ENCODE data around the gene KRT6C.

DNA sequence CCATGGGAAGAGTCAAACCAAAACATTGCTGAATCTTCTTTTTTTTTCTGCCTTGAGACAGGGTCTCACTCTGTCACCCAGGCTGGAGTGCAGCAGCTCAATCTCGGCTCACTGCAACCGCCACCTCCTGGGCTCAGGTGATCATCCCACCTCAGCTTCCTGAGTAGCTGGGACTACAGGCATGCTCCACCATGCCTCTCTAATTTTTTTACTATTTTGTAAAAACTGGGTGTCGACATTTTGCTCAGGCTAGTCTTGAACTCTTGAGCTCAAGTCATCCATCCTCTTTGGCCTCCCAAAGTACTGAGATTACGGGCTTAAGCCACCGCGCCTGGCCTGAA is 38.0 kb downstream of the KRT6C start:
- TF ChIP-seq EZH2 (IDR thresholded peaks at IDR 0.05; ENCODE audit: low read depth, unreplicated experiment) (no peak), POLR2AphosphoS5 (IDR thresholded peaks at IDR 0.05; ENCODE audit: low read depth) (no peak), ZNF331 (CRISPR knock-in tag; IDR thresholded peaks at IDR 0.05; ENCODE audit: low read depth) (no peak), EZH2phosphoT487 (IDR thresholded peaks at IDR 0.05; ENCODE audit: unreplicated experiment) (no peak), CREB1 (CRISPR knock-in tag; IDR thresholded peaks at IDR 0.05; ENCODE audit: low read depth) (no peak), NANOG (IDR thresholded peaks at IDR 0.05; ENCODE audit: borderline replicate concordance) (no peak), JUNB (IDR thresholded peaks at IDR 0.05; ENCODE audit: unreplicated experiment) (no peak)
- TF ChIP-seq, protein P1, sequence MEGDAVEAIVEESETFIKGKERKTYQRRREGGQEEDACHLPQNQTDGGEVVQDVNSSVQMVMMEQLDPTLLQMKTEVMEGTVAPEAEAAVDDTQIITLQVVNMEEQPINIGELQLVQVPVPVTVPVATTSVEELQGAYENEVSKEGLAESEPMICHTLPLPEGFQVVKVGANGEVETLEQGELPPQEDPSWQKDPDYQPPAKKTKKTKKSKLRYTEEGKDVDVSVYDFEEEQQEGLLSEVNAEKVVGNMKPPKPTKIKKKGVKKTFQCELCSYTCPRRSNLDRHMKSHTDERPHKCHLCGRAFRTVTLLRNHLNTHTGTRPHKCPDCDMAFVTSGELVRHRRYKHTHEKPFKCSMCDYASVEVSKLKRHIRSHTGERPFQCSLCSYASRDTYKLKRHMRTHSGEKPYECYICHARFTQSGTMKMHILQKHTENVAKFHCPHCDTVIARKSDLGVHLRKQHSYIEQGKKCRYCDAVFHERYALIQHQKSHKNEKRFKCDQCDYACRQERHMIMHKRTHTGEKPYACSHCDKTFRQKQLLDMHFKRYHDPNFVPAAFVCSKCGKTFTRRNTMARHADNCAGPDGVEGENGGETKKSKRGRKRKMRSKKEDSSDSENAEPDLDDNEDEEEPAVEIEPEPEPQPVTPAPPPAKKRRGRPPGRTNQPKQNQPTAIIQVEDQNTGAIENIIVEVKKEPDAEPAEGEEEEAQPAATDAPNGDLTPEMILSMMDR (conservative IDR thresholded peaks at IDR 0.05; ENCODE audit: low read depth in 2 of 2): no peak
- TF ChIP-seq, protein P2, sequence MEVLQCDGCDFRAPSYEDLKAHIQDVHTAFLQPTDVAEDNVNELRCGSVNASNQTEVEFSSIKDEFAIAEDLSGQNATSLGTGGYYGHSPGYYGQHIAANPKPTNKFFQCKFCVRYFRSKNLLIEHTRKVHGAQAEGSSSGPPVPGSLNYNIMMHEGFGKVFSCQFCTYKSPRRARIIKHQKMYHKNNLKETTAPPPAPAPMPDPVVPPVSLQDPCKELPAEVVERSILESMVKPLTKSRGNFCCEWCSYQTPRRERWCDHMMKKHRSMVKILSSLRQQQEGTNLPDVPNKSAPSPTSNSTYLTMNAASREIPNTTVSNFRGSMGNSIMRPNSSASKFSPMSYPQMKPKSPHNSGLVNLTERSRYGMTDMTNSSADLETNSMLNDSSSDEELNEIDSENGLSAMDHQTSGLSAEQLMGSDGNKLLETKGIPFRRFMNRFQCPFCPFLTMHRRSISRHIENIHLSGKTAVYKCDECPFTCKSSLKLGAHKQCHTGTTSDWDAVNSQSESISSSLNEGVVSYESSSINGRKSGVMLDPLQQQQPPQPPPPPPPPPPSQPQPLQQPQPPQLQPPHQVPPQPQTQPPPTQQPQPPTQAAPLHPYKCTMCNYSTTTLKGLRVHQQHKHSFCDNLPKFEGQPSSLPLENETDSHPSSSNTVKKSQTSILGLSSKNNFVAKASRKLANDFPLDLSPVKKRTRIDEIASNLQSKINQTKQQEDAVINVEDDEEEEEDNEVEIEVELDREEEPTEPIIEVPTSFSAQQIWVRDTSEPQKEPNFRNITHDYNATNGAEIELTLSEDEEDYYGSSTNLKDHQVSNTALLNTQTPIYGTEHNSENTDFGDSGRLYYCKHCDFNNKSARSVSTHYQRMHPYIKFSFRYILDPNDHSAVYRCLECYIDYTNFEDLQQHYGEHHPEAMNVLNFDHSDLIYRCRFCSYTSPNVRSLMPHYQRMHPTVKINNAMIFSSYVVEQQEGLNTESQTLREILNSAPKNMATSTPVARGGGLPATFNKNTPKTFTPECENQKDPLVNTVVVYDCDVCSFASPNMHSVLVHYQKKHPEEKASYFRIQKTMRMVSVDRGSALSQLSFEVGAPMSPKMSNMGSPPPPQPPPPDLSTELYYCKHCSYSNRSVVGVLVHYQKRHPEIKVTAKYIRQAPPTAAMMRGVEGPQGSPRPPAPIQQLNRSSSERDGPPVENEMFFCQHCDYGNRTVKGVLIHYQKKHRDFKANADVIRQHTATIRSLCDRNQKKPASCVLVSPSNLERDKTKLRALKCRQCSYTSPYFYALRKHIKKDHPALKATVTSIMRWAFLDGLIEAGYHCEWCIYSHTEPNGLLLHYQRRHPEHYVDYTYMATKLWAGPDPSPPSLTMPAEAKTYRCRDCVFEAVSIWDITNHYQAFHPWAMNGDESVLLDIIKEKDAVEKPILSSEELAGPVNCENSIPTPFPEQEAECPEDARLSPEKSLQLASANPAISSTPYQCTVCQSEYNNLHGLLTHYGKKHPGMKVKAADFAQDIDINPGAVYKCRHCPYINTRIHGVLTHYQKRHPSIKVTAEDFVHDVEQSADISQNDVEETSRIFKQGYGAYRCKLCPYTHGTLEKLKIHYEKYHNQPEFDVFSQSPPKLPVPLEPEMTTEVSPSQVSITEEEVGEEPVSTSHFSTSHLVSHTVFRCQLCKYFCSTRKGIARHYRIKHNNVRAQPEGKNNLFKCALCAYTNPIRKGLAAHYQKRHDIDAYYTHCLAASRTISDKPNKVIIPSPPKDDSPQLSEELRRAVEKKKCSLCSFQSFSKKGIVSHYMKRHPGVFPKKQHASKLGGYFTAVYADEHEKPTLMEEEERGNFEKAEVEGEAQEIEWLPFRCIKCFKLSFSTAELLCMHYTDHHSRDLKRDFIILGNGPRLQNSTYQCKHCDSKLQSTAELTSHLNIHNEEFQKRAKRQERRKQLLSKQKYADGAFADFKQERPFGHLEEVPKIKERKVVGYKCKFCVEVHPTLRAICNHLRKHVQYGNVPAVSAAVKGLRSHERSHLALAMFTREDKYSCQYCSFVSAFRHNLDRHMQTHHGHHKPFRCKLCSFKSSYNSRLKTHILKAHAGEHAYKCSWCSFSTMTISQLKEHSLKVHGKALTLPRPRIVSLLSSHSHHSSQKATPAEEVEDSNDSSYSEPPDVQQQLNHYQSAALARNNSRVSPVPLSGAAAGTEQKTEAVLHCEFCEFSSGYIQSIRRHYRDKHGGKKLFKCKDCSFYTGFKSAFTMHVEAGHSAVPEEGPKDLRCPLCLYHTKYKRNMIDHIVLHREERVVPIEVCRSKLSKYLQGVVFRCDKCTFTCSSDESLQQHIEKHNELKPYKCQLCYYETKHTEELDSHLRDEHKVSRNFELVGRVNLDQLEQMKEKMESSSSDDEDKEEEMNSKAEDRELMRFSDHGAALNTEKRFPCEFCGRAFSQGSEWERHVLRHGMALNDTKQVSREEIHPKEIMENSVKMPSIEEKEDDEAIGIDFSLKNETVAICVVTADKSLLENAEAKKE (CRISPR knock-in tag; IDR thresholded peaks at IDR 0.05): no peak
- TF ChIP-seq, protein P3, sequence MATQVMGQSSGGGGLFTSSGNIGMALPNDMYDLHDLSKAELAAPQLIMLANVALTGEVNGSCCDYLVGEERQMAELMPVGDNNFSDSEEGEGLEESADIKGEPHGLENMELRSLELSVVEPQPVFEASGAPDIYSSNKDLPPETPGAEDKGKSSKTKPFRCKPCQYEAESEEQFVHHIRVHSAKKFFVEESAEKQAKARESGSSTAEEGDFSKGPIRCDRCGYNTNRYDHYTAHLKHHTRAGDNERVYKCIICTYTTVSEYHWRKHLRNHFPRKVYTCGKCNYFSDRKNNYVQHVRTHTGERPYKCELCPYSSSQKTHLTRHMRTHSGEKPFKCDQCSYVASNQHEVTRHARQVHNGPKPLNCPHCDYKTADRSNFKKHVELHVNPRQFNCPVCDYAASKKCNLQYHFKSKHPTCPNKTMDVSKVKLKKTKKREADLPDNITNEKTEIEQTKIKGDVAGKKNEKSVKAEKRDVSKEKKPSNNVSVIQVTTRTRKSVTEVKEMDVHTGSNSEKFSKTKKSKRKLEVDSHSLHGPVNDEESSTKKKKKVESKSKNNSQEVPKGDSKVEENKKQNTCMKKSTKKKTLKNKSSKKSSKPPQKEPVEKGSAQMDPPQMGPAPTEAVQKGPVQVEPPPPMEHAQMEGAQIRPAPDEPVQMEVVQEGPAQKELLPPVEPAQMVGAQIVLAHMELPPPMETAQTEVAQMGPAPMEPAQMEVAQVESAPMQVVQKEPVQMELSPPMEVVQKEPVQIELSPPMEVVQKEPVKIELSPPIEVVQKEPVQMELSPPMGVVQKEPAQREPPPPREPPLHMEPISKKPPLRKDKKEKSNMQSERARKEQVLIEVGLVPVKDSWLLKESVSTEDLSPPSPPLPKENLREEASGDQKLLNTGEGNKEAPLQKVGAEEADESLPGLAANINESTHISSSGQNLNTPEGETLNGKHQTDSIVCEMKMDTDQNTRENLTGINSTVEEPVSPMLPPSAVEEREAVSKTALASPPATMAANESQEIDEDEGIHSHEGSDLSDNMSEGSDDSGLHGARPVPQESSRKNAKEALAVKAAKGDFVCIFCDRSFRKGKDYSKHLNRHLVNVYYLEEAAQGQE (IDR thresholded peaks at IDR 0.05; ENCODE audit: unreplicated experiment): no peak
- TF ChIP-seq, protein P4, sequence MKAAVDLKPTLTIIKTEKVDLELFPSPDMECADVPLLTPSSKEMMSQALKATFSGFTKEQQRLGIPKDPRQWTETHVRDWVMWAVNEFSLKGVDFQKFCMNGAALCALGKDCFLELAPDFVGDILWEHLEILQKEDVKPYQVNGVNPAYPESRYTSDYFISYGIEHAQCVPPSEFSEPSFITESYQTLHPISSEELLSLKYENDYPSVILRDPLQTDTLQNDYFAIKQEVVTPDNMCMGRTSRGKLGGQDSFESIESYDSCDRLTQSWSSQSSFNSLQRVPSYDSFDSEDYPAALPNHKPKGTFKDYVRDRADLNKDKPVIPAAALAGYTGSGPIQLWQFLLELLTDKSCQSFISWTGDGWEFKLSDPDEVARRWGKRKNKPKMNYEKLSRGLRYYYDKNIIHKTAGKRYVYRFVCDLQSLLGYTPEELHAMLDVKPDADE (IDR thresholded peaks at IDR 0.05): no peak

Measured in GM23338 (cell line).